HFFc6 (cell line): ENCODE data around the gene TMEM45A. TPM values are rescaled to one million over a fixed set of nuclear protein-coding genes. Genes with fewer than 3 reads are reported as not detected.
A peak's percentile ranks its signal among the peaks of the same experiment; 100 is the strongest.

Source experiments
- DNase-seq: peaks from one replicate; pipeline ENCODE4 v3.0.0-alpha.2; 2018
- H3K27ac Mint-ChIP-seq: 2 replicates; pipeline ENCODE4 v1.8.0; 2020; ENCODE audit warnings: mild to moderate bottlenecking, mixed read lengths
- H3K27me3 Mint-ChIP-seq: 2 replicates; pipeline ENCODE4 v1.8.0; 2021; ENCODE audit warnings: mild to moderate bottlenecking, moderate library complexity, mixed read lengths; ENCODE audit not compliant: insufficient read depth
- H3K36me3 Mint-ChIP-seq: 2 replicates; pipeline ENCODE4 v1.8.0; 2021; ENCODE audit warnings: low read depth, mixed read lengths
- H3K4me1 Mint-ChIP-seq: 2 replicates; pipeline ENCODE4 v1.8.0; 2020; ENCODE audit warnings: low read depth, mixed read lengths
- H3K4me3 Mint-ChIP-seq: 2 replicates; pipeline ENCODE4 v1.8.0; 2020; ENCODE audit warnings: mild to moderate bottlenecking, moderate library complexity, mixed read lengths
- H3K9me3 Mint-ChIP-seq: 2 replicates; pipeline ENCODE4 v1.8.0; 2020; ENCODE audit warnings: mild to moderate bottlenecking, mixed read lengths
- CTCF ChIP-seq: fragments of 200-600 bp; sonication (generic); IDR thresholded peaks from 2 replicates; pipeline ENCODE4 v1.5.0; 2021; ENCODE audit warnings: antibody characterized with exemption, mild to moderate bottlenecking
- total RNA-seq, 6 experiments: library from RNA; stranded (reverse); fragmentation: NEBNext Ultra II Directional; extraction: Animal tissue kit (Norgen Biotek cat#: 25700); gene quantifications; 2 replicates in 1 of 6; 3 replicates in 5 of 6; pipeline ENCODE4 v1.2.3, GENCODE V29; 2021

The TMEM45A gene
- total RNA-seq, 6 experiments from 2014 or later, result 25.2 to 44.1 (median 28.5) TPM

DNA sequence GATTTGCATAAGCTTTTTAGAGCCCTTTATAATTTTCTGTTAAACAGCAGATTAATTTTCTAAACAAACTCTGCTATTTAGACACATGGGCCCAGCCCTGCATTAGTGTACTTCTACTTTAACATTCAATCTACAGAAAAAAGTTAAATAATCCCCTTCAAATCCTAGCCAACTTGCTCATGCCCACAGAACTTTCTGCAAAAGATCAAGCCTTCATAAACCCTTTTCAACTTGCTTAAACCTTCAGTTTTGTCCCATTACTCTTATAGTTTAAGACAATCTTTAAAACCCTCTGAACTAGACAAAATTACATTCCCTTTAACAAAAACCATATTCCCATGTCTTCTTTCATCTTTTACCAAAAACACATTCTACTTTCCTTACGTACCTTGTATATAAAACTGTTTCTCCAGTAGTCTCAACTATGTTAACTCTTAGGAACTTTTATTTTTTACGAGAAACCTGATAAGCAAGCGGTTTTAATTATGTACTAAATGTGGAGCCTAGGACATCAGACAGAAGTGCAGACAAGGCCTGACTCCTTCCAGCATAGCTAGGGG, 91.8 kb downstream of the TMEM45A start:
- Mint-ChIP-seq H3K4me1 (peaks cover 15% of the 10 kb centered on the region), H3K36me3 (peaks cover 6% of the 10 kb centered on the region), H3K27me3 (no peaks in the 10 kb centered on the region), H3K4me3 (no peak overlapping the region), H3K27ac (no peak overlapping the region), H3K9me3 (peaks cover 5% of the 10 kb centered on the region)
- no peak for DNase-seq
- TF ChIP-seq CTCF, result no peak

DNA sequence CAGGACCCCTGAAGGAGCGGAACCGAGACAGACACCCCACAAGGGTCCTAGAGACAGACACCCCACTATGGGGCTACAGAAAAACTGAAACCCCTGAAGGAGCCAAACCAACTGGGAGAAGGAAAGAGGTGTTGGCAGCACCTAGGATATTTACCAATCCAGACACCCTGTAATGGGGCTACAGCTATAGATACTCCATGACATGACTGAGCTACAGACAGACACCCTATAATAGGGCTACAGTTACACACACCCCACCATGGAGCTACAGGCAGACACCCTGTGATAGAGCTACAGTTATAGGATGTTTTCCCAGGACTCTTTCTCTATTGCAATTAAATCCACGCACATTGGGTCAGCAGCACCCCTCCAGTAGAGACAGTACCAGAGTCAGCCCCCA, 94.4 kb downstream of the TMEM45A start:
- peaks cover 6% of the 10 kb centered on the region for H3K36me3 Mint-ChIP-seq
- no peak for DNase-seq
- H3K4me1 Mint-ChIP-seq, result peaks cover 15% of the 10 kb centered on the region
- peaks cover 5% of the 10 kb centered on the region for H3K9me3 Mint-ChIP-seq
- H3K4me3 Mint-ChIP-seq, result no peak overlapping the region
- no peak overlapping the region for H3K27ac Mint-ChIP-seq
- H3K27me3 Mint-ChIP-seq, result no peaks in the 10 kb centered on the region
- no peak for TF ChIP-seq CTCF

DNA sequence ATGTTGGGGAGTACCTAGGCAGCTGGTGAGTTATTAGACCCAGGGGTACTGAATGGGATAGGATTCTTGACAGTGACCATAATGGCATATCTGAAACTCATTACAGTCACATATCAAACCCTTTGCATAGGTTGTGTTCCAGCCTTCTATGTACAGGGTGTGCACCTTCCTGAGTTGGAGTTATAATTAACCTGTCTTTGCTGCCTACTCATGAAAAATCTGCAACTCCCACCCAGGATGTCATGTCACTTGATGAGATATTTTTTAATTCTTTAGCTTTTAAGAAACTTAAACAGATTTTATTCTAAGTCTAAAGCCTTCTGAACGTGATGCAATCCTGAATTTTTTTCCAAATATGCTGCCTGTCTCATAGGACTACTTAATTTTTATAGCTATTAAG, 95.8 kb downstream of the TMEM45A start:
- no peak for DNase-seq
- no peaks in the 10 kb centered on the region for H3K27me3 Mint-ChIP-seq
- peaks cover 8% of the 10 kb centered on the region for H3K4me1 Mint-ChIP-seq
- peaks cover 5% of the 10 kb centered on the region for H3K9me3 Mint-ChIP-seq
- no peak overlapping the region for H3K27ac Mint-ChIP-seq
- H3K36me3 Mint-ChIP-seq, result peaks cover 6% of the 10 kb centered on the region
- TF ChIP-seq CTCF, result no peak
- no peak overlapping the region for H3K4me3 Mint-ChIP-seq

GRCh38 chr3:100590114-100590839, 97.9 kb downstream of the TMEM45A start:
- Mint-ChIP-seq H3K4me3 (peak overlapping the region; percentile 72), H3K27me3 (0 out of 2 replicates have a peak, but pooled peaks cover 2% of the 10 kb centered on the region), H3K9me3 (no peaks in the 10 kb centered on the region), H3K36me3 (no peaks in the 10 kb centered on the region), H3K27ac (no peak overlapping the region), H3K4me1 (peaks cover 8% of the 10 kb centered on the region)
- TF ChIP-seq CTCF, result peak; percentile 98
- DNase-seq, result peak; percentile 40

DNA sequence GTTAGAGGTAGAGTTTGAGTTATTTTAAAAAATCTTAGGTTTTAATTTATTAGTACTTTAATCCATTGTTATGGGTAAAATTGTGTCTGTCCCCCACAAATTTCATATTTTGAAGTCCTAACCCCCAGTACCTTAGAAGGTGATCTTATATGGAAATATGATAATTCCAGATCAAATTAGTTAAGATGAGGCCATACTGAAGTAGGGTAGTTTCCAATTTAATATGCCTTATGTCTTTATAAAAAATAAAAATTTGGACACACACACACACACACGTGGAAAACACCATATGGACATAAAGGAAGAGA, 98.4 kb downstream of the TMEM45A start:
- H3K36me3 Mint-ChIP-seq, result no peaks in the 10 kb centered on the region
- H3K27ac Mint-ChIP-seq, result no peak overlapping the region
- H3K4me3 Mint-ChIP-seq, result no peak overlapping the region
- peaks cover 3% of the 10 kb centered on the region; the same call in 1 of the 2 replicates for H3K27me3 Mint-ChIP-seq
- H3K9me3 Mint-ChIP-seq, result no peaks in the 10 kb centered on the region
- peaks cover 8% of the 10 kb centered on the region for H3K4me1 Mint-ChIP-seq
- no peak for DNase-seq
- peak; percentile 55 for TF ChIP-seq CTCF
